ENCODE results near the gene POU2F2. TPM values are rescaled to one million over a fixed set of nuclear protein-coding genes. Genes with fewer than 3 reads are reported as not detected.

Gene POU2F2
- total RNA-seq, 6 experiments from 2014 or later: 0.18 to 3.0 (median 1.00) TPM

DNA sequence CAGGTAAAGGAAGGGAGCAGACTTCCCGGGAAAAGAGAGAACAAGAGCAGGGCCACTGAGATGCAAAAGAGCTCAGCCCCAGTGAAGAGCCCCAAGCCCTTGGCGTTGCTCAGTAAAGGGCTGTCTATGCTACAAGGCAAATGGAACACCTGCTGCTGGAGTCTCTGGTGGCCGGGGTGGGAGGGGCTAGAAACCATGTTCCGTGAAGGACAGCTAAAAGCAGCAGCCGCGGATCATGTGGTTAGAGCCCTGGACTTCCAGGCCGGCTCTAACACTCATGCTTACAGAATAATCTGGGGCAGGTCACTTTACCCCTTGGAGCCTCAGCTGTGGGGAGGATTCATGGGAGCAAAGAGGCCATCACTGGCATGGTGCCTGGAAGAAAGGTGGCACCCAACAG lies 17.8 kb downstream of the POU2F2 start:
- Histone ChIP-seq H3K9me3 (no peaks in the 10 kb centered on the region), H3K4me3 (no peak overlapping the region), H3K4me1 (no peaks in the 10 kb centered on the region), H3K36me3 (no peaks in the 10 kb centered on the region), H3K27ac (no peak overlapping the region), H3K27me3 (no peaks in the 10 kb centered on the region)
- ATAC-seq: no peak
- TF ChIP-seq, protein P1, sequence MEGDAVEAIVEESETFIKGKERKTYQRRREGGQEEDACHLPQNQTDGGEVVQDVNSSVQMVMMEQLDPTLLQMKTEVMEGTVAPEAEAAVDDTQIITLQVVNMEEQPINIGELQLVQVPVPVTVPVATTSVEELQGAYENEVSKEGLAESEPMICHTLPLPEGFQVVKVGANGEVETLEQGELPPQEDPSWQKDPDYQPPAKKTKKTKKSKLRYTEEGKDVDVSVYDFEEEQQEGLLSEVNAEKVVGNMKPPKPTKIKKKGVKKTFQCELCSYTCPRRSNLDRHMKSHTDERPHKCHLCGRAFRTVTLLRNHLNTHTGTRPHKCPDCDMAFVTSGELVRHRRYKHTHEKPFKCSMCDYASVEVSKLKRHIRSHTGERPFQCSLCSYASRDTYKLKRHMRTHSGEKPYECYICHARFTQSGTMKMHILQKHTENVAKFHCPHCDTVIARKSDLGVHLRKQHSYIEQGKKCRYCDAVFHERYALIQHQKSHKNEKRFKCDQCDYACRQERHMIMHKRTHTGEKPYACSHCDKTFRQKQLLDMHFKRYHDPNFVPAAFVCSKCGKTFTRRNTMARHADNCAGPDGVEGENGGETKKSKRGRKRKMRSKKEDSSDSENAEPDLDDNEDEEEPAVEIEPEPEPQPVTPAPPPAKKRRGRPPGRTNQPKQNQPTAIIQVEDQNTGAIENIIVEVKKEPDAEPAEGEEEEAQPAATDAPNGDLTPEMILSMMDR (IDR thresholded peaks at IDR 0.05): no peak
- TF ChIP-seq POLR2A (IDR thresholded peaks at IDR 0.05): no peak
- DNase-seq: no peak
- intact Hi-C loops (cut with DNase I): no loop called here
- WGBS (ENCODE audit: insufficient coverage, low coverage, low lambda C conversion rate, missing lambda C conversion rate): 19% methylated on average over 4 of the region's 7 CpGs

DNA sequence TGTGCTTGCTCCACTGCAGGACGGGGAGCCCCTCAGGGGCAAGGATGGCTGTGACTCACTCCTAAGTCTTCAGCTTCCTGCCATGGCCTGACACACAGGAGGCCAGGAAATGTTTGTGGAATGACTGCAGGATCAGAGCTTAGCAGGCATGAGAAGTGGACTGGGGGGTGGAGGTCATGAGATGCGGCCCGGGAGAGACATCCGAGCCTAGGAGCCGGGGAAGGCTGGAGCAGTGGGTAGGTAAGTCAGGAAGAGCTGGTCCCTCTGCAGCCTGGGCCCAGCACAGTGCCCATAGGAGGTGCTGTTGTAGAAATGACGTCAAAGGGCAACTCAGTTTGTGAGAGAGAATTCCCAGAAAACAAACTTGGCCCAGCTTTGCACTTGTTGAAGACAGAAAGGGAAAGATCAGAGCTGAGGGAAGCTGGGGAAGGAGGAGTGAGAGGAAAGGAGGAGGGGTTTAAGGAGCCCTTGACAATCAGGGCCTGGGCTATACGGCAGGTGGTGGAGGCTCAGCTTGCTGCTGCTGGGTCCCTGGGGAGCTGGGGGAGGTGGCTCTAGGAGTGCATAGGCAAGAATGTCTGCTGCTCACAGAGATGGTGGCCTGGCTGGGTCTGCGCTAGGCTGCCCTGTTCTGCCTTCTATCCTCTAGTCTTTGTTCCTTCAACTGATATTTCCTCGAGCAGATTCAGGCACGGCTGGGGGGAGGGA lies 18.5 kb downstream of the POU2F2 start:
- Histone ChIP-seq H3K27me3 (no peaks in the 10 kb centered on the region), H3K27ac (no peak overlapping the region), H3K9me3 (no peaks in the 10 kb centered on the region), H3K4me3 (no peak overlapping the region), H3K4me1 (no peaks in the 10 kb centered on the region), H3K36me3 (no peaks in the 10 kb centered on the region)
- peak in 2 of 4 donors; percentile 49 to 58 for ATAC-seq
- no peak for DNase-seq
- TF ChIP-seq, protein P1 (IDR thresholded peaks at IDR 0.05): no peak
- TF ChIP-seq POLR2A (IDR thresholded peaks at IDR 0.05): no peak
- WGBS (ENCODE audit: insufficient coverage, low coverage, low lambda C conversion rate, missing lambda C conversion rate): 25% methylated on average over 9 of the region's 10 CpGs
- intact Hi-C loops (cut with DNase I): no loop called here

DNA sequence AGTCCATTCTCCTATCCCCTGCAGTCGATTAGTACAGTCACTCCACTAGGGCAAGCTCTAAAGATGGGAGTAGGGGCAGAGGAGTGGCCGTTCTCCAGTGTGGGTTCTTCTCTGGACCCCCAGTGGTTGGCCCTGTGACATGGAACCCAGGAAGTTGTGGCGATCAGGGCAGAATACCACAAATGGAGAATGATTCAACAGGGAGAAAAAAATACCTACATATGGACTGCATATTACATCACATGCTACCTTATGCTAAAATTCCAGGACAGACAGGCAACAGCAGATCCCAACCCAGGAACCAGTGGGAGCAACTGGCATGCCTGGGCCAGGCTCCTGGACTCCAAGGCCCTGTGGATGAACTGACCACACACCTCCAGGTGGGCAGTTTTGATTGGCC lies 20.4 kb downstream of the POU2F2 start:
- Histone ChIP-seq H3K27me3 (no peaks in the 10 kb centered on the region), H3K36me3 (no peaks in the 10 kb centered on the region), H3K9me3 (no peaks in the 10 kb centered on the region), H3K27ac (no peak overlapping the region), H3K4me3 (no peak overlapping the region), H3K4me1 (no peaks in the 10 kb centered on the region)
- TF ChIP-seq, protein P1 (IDR thresholded peaks at IDR 0.05): no peak
- no peak for TF ChIP-seq POLR2A (IDR thresholded peaks at IDR 0.05)
- ATAC-seq (no peak), DNase-seq (no peak)
- 56% methylated on average over 3 of the region's 3 CpGs for WGBS (ENCODE audit: insufficient coverage, low coverage, low lambda C conversion rate, missing lambda C conversion rate)
- intact Hi-C loops (cut with DNase I): no loop called here

DNA sequence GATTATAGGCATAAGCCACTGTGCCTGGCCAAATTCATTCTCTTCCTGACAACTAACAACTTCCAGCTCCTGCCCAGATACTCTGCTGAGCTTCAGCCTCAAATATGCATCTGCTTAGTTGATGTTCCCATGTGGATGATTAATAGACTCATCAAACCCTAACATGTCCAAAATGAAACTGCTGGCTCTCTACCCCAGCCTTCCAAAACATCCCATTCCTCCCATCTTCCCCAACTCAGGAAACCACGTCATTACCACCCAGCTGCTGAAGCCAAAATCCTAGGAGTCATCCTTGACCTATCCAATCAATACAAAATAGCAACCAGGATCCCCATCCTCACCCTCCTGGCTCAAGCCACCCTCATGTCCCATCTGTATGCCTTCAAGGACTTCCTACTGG lies 20.9 kb downstream of the POU2F2 start:
- intact Hi-C loops (cut with DNase I): no loop called here
- WGBS (ENCODE audit: insufficient coverage, low coverage, low lambda C conversion rate, missing lambda C conversion rate): 35% methylated on average over 1 of the region's 1 CpG
- H3K4me1 ChIP-seq: no peaks in the 10 kb centered on the region
- DNase-seq (no peak), ATAC-seq (no peak)
- H3K36me3 ChIP-seq: no peaks in the 10 kb centered on the region
- TF ChIP-seq, protein P1 (IDR thresholded peaks at IDR 0.05): no peak
- TF ChIP-seq POLR2A (IDR thresholded peaks at IDR 0.05): no peak
- H3K27ac ChIP-seq: no peak overlapping the region
- no peaks in the 10 kb centered on the region for H3K27me3 ChIP-seq
- no peaks in the 10 kb centered on the region for H3K9me3 ChIP-seq
- no peak overlapping the region for H3K4me3 ChIP-seq
